HuH-7.5 (cell line): Measurements from ENCODE around the gene HTRA2.
A peak's percentile ranks its signal among the peaks of the same experiment; 100 is the strongest.

Source experiments
- DNase-seq: peaks from one replicate; pipeline ENCODE4 v3.0.0; 2011; ENCODE audit warnings: low spot score

Gene HTRA2

DNA sequence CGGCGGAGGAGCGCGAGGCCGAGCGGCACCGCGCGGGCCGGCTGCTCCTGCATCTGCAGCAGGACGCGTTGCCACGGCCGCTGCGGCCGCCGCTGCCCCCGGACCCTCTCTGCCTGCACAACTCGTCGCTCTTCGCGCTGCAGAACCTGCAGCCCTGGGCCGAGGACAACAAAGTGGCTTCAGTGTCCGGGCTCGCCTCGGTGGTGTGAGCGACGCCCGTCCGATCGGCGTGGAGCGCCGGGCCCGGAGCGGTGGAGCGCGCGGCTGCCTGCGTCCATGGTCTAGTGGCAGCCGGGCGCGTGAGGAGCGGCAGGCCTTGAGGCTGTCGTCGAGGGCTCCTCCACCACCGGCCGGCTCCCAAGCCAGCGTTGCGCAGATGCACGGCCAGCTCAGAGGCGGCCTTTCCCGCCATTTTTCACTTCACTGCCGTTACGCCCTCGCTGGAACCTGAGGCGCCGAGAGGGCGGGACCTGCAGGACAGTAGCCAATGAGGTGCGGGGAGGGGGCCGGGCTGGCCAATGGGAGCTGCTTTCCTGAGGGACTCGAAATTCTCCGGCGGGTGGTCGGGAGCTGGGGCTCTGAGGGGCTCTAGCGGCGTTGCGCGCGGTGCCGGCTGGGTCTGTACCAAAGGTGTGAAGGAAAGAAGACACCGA, 13.6 kb upstream of the HTRA2 start:
- DNase-seq: no peak

- no peak for DNase-seq
Observed at GRCh38 chr2:74516650-74517049, 13.1 kb upstream of the HTRA2 start.

GRCh38 chr2:74522516-74522915, 7.2 kb upstream of the HTRA2 start:
- DNase-seq: no peak

- no peak for DNase-seq
Observed at GRCh38 chr2:74524005-74524404, 5.7 kb upstream of the HTRA2 start.

DNA sequence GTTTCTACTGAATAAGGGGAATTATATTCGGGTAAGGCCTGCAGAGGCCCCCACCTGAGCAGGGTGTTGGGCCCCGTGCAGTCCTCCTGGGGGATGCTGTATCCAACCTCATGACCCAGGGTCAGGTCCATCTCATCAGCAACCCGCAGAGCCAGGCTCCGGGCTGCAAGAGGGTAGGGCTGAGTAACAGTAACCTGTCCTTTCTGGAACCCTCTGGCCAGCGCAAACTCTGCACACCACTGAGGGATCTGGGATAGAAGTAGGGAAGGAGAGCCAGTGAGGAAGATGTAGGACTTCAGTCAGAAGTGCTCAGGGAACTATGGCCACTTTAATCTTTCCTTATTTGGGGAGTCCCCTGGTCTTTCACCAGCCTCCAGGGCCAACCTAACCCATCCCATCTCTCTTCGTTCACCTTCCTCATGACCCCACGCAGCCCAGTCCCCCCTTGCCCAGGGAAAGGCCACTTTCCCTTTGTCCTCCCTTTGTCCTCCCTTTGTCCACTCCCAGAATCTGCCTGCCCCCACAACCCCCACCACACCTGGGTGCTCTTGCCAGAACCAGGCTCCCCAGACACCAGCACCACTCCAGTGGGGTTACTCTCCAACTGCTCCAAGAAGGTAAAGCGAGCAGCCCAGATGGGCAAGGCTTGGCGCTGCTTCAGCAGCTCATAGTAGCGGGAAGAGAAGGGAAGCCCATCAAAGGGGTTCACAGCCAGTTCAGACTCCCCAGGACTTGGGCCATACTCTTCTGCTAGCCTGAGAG, 4.6 kb upstream of the HTRA2 start:
- DNase-seq: no peak

- no peak for DNase-seq
Observed at GRCh38 chr2:74525717-74526648, 3.8 kb upstream of the HTRA2 start, which contains the start of gene DQX1. Gene DQX1 (minus strand): TSS chr2:74526231. CDS start chr2:74525729, 502 bp downstream.

GRCh38 chr2:74526649-74527230, 3.0 kb upstream of the HTRA2 start:
- DNase-seq: no peak

- DNase-seq: no peak
Observed at GRCh38 chr2:74527741-74528140, 2.0 kb upstream of the HTRA2 start.

DNA sequence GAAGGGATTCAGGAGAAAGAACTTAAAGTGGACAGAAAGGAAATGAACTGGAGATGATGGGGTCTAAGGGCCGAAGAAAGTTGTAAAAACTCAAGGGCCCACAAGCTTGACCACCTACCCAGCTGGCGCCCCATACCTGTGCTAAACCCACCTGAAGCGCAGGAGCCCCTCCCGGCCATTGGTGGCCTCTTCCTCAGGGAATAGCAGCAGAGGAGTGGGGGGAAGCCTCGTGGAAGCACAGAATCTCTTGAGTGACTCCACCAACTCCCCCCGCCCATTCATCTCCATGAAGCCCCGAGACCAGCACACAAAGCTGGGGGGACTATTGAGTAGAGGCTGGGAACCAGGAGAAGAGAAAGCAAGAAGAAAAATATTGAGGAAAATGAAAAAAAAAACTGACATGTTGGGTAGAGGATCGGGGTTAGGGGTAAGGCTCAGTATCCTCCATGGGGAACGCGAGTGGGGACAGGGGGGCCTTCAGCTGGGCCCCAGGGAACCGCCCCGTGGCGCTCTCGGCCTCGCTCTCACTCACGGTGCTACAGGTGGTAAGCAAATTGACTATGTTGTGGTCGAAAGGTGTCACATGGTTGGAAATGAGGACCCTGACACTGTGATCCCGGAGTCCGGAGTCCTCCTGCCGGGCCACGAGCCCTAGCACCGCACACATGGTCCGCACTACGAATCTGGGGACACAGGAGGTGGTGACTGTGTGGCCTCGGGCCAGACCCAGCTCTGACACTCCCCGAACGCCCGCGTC, 955 bp upstream of the HTRA2 start:
- no peak for DNase-seq

DNA sequence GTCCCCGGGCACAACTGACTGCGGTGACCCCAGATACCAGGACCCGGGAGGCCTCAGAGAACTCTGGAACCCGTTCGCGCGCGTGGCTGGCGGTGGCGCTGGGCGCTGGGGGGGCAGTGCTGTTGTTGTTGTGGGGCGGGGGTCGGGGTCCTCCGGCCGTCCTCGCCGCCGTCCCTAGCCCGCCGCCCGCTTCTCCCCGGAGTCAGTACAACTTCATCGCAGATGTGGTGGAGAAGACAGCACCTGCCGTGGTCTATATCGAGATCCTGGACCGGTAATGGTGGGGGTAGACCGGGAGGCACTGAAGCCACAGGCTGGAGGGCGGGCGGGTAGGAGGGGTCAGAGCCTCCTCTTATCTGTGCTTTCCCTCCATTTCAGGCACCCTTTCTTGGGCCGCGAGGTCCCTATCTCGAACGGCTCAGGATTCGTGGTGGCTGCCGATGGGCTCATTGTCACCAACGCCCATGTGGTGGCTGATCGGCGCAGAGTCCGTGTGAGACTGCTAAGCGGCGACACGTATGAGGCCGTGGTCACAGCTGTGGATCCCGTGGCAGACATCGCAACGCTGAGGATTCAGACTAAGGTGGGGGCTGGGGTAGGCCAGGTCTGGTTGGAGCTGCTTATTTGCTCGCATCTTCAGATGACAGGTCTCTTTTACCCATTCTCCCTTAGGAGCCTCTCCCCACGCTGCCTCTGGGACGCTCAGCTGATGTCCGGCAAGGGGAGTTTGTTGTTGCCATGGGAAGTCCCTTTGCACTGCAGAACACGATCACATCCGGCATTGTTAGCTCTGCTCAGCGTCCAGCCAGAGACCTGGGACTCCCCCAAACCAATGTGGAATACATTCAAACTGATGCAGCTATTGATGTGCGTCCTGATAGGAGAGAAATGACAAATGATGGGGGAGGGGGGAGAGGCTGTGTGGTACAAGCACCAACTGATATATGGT, 780 bp downstream of the HTRA2 start:
- peak; percentile 53 for DNase-seq

DNA sequence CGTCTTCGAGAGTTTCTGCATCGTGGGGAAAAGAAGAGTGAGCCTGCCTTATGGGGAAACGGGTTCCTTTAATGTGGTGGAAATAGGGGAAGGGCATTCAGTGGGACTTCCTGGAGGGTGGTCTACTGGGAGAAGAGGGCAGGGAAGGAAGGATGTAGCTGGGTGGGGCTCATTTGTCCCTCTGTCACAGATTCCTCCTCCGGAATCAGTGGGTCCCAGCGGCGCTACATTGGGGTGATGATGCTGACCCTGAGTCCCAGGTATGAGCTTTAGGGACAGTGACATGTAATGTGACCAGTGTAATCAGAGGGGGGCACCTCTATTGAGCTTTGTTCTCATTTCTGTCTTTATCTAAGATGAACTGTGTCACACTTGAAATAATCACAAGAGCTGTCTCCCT, 1.9 kb downstream of the HTRA2 start:
- no peak for DNase-seq

- DNase-seq: no peak
Observed at GRCh38 chr2:74532222-74532621, 2.5 kb downstream of the HTRA2 start.

GRCh38 chr2:74533464-74533863, 3.7 kb downstream of the HTRA2 start:
- no peak for DNase-seq

DNA sequence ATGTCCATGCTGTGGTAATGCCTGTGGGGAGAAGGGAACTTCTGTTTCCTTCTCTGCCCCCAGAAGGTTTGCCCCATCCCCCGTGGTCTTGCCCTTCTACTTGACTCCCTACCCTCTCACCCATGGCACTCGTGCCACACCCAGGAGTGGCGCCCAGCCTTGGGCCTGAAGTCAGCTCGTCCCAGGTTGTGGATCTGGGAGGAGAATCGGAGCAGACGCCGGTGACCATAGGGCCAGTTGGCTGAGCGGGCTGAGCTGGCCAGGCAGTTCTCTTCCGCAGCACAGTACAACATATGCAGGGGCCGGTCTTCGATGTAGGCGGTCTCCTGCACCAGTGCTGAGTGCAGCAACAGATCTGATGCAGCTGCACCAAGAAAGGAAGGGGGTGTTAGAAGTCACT, 4.7 kb downstream of the HTRA2 start:
- no peak for DNase-seq

GRCh38 chr2:74535440-74535965, 5.8 kb downstream of the HTRA2 start:
- no peak for DNase-seq

GRCh38 chr2:74536166-74536950, 6.6 kb downstream of the HTRA2 start:
- no peak for DNase-seq

DNA sequence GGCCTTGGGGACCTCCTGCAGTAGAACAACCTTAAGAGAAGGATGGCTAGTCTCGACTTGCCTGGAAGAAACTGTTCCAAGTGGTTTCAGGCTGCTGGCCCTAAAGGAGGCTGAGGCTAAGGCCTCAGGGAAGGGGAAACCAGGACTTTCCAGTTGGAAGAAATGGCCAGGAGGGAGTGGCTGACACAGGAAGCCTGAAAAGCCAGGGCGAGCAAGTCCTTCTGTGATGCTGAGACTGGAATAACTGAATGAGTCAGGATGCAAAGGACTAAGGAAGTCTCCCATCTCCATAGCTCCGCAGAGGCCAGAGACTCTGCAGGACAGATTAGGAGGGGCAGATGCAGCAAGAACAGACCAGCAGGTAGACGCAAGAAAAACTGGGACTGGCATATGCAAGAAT, 7.4 kb downstream of the HTRA2 start:
- DNase-seq: no peak

DNA sequence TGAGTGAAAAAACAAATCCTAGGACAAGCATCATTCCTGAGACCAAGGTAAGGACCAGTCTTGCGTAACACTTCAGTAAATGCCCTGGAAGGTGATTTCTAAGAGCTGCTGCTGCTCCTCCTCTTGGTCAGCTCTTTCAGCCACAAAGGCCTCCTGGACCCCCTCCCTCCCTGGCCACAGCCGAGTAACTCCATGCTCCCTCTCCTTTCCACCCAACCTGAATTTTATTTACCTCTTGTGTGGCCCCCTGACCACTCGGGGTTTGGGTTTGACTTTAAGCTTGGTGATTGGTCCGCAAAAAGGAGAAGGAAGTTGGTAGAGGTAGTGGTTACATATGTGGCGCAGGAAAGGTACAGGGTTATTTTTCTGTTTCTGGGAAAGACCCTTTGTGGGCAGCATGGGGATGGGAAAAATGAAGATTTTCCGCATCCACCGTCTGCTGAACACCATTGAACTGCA, 9.2 kb downstream of the HTRA2 start:
- no peak for DNase-seq

- no peak for DNase-seq
Observed at GRCh38 chr2:74540291-74540690, 10.6 kb downstream of the HTRA2 start.
